H1 (cell line): ENCODE results near the gene RRP1. TPM values are rescaled to one million over a fixed set of nuclear protein-coding genes. Genes with fewer than 3 reads are reported as not detected.

Experiments
- BCL11A ChIP-seq, 2 experiments: IDR thresholded peaks; one replicate each; pipeline ENCODE4 v1.6.1; 2011; ENCODE audit warnings: low read depth in 2 of 2, low read length in 2 of 2, mild to moderate bottlenecking in 2 of 2
- BRCA1 ChIP-seq: IDR thresholded peaks from 2 replicates; pipeline ENCODE4 v1.6.1; 2012; ENCODE audit warnings: low read depth, low read length, improper control_type of control experiment
- CHD1 ChIP-seq: IDR thresholded peaks from 2 replicates; pipeline ENCODE4 v1.6.1; 2012; ENCODE audit warnings: low read depth, low read length, improper control_type of control experiment
- JUN ChIP-seq: IDR thresholded peaks from 2 replicates; pipeline ENCODE4 v1.6.1; 2011; ENCODE audit warnings: low read depth, mild to moderate bottlenecking, improper control_type of control experiment, low read length
- RAD21 ChIP-seq, 2 experiments: IDR thresholded peaks in 1 of 2; conservative IDR thresholded peaks in 1 of 2; 2 replicates each; pipeline ENCODE4 v1.6.1; 2011; ENCODE audit warnings: low read depth in 2 of 2, low read length in 2 of 2, improper control_type of control experiment in 1 of 2, inconsistent platforms in 1 of 2, mild to moderate bottlenecking in 1 of 2, moderate library complexity in 1 of 2
- SAP30 ChIP-seq: fragments of 300-600 bp; sonication (generic); IDR thresholded peaks from 2 replicates; pipeline ENCODE4 v1.7.1; 2012; ENCODE audit warnings: low read length, moderate library complexity, mild to moderate bottlenecking, inconsistent platforms; ENCODE audit not compliant: insufficient read depth, insufficient replicate concordance
- SP1 ChIP-seq: IDR thresholded peaks from 2 replicates; pipeline ENCODE4 v1.6.1; 2011; ENCODE audit warnings: low read depth, low read length
- SP4 ChIP-seq: IDR thresholded peaks from 2 replicates; pipeline ENCODE4 v1.6.1; 2012; ENCODE audit warnings: low read length, inconsistent platforms
- SRF ChIP-seq: IDR thresholded peaks from 2 replicates; pipeline ENCODE4 v1.6.1; 2011; ENCODE audit warnings: mild to moderate bottlenecking, low read depth, low read length, moderate library complexity
- polyA plus RNA-seq, 7 experiments: library from polyadenylated mRNA; depleted of rRNA in 3 of 7; stranded (reverse) in 5 of 7; unstranded in 2 of 7; fragments of >200 nt in 5 of 7; fragments of 200-250 nt in 2 of 7; gene quantifications; 1 replicate in 5 of 7; 2 replicates in 1 of 7; 4 replicates in 1 of 7; pipeline versions ENCODE4 v1.2.1 to v1.2.3, GENCODE V29; 2011 to 2013; ENCODE audit warnings: missing spikeins in 2 of 7, mixed read lengths in 2 of 7
- total RNA-seq: library from RNA; stranded (reverse); fragmentation: NEBNext Ultra II Directional; extraction: Animal tissue kit (Norgen Biotek cat#: 25700); gene quantifications from 2 replicates; pipeline ENCODE4 v1.2.1, GENCODE V29; 2021
- TF ChIP-seq, protein P1 (sequence below): fragments of 300-600 bp; sonication (generic); IDR thresholded peaks from 2 replicates; pipeline ENCODE4 v1.7.1; 2012; ENCODE audit warnings: low read length, moderate library complexity, mild to moderate bottlenecking, inconsistent platforms; ENCODE audit not compliant: insufficient replicate concordance
- TF ChIP-seq, protein P2 (sequence below): IDR thresholded peaks from 2 replicates; pipeline ENCODE4 v1.6.1; 2011; ENCODE audit warnings: low read length, improper control_type of control experiment

Gene RRP1
- total and polyA plus RNA-seq, 2 of the 8 experiments (the other 6 are each of a cell fraction or from before 2014, with no cell fraction given) = 11.6 to 55.2 TPM

DNA sequence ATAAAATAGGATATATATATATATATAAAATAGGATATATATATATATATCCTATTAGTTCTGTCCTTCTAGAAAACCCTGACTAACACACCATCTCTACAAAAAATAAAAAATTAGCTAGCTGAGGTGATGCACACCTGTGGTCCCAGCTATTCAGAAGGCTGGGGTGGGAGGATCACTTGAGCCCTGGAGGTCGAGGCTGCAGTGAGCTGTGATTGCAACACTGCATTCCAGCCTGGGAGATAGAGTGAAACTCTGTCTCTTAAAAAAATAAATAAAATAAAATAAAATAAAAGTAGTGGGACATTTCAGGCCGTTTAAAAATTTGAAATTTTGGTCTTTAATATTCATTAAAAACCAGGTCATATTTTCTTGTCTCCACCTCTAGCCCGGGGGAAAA is 4.2 kb upstream of the RRP1 start (continued):
- TF ChIP-seq, protein P1, sequence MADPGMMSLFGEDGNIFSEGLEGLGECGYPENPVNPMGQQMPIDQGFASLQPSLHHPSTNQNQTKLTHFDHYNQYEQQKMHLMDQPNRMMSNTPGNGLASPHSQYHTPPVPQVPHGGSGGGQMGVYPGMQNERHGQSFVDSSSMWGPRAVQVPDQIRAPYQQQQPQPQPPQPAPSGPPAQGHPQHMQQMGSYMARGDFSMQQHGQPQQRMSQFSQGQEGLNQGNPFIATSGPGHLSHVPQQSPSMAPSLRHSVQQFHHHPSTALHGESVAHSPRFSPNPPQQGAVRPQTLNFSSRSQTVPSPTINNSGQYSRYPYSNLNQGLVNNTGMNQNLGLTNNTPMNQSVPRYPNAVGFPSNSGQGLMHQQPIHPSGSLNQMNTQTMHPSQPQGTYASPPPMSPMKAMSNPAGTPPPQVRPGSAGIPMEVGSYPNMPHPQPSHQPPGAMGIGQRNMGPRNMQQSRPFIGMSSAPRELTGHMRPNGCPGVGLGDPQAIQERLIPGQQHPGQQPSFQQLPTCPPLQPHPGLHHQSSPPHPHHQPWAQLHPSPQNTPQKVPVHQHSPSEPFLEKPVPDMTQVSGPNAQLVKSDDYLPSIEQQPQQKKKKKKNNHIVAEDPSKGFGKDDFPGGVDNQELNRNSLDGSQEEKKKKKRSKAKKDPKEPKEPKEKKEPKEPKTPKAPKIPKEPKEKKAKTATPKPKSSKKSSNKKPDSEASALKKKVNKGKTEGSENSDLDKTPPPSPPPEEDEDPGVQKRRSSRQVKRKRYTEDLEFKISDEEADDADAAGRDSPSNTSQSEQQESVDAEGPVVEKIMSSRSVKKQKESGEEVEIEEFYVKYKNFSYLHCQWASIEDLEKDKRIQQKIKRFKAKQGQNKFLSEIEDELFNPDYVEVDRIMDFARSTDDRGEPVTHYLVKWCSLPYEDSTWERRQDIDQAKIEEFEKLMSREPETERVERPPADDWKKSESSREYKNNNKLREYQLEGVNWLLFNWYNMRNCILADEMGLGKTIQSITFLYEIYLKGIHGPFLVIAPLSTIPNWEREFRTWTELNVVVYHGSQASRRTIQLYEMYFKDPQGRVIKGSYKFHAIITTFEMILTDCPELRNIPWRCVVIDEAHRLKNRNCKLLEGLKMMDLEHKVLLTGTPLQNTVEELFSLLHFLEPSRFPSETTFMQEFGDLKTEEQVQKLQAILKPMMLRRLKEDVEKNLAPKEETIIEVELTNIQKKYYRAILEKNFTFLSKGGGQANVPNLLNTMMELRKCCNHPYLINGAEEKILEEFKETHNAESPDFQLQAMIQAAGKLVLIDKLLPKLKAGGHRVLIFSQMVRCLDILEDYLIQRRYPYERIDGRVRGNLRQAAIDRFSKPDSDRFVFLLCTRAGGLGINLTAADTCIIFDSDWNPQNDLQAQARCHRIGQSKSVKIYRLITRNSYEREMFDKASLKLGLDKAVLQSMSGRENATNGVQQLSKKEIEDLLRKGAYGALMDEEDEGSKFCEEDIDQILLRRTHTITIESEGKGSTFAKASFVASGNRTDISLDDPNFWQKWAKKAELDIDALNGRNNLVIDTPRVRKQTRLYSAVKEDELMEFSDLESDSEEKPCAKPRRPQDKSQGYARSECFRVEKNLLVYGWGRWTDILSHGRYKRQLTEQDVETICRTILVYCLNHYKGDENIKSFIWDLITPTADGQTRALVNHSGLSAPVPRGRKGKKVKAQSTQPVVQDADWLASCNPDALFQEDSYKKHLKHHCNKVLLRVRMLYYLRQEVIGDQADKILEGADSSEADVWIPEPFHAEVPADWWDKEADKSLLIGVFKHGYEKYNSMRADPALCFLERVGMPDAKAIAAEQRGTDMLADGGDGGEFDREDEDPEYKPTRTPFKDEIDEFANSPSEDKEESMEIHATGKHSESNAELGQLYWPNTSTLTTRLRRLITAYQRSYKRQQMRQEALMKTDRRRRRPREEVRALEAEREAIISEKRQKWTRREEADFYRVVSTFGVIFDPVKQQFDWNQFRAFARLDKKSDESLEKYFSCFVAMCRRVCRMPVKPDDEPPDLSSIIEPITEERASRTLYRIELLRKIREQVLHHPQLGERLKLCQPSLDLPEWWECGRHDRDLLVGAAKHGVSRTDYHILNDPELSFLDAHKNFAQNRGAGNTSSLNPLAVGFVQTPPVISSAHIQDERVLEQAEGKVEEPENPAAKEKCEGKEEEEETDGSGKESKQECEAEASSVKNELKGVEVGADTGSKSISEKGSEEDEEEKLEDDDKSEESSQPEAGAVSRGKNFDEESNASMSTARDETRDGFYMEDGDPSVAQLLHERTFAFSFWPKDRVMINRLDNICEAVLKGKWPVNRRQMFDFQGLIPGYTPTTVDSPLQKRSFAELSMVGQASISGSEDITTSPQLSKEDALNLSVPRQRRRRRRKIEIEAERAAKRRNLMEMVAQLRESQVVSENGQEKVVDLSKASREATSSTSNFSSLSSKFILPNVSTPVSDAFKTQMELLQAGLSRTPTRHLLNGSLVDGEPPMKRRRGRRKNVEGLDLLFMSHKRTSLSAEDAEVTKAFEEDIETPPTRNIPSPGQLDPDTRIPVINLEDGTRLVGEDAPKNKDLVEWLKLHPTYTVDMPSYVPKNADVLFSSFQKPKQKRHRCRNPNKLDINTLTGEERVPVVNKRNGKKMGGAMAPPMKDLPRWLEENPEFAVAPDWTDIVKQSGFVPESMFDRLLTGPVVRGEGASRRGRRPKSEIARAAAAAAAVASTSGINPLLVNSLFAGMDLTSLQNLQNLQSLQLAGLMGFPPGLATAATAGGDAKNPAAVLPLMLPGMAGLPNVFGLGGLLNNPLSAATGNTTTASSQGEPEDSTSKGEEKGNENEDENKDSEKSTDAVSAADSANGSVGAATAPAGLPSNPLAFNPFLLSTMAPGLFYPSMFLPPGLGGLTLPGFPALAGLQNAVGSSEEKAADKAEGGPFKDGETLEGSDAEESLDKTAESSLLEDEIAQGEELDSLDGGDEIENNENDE = no peak
- TF ChIP-seq SAP30 = no peak
- TF ChIP-seq SRF = no peak
- no peak for TF ChIP-seq RAD21 (IDR thresholded peaks at IDR 0.05 in 1 of 2, conservative IDR thresholded peaks at IDR 0.05 in 1 of 2; ENCODE audit: low read depth in 2 of 2, low read length in 2 of 2)
- no peak for TF ChIP-seq JUN
- no peak for TF ChIP-seq BRCA1
- TF ChIP-seq BCL11A (IDR thresholded peaks at IDR 0.05; ENCODE audit: low read depth in 2 of 2, low read length in 2 of 2) = no peak
- TF ChIP-seq, protein P2, sequence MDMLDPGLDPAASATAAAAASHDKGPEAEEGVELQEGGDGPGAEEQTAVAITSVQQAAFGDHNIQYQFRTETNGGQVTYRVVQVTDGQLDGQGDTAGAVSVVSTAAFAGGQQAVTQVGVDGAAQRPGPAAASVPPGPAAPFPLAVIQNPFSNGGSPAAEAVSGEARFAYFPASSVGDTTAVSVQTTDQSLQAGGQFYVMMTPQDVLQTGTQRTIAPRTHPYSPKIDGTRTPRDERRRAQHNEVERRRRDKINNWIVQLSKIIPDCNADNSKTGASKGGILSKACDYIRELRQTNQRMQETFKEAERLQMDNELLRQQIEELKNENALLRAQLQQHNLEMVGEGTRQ = no peak
- no peak for TF ChIP-seq SP1
- no peak for TF ChIP-seq CHD1
- no peak for TF ChIP-seq SP4
